Esophagus muscularis mucosa (tissue), 3 donors: ENCODE results near the gene LRRC72.

Experiments
- POLR2A ChIP-seq: fragments of 450-650 bp; IDR thresholded peaks from one replicate; pipeline ENCODE4 v1.6.1; 2017; ENCODE audit warnings: antibody characterized with exemption, moderate library complexity, mild to moderate bottlenecking, low read depth
- POLR2AphosphoS5 ChIP-seq, 2 donors: sonication (generic); formaldehyde crosslinking; IDR thresholded peaks; one replicate each; pipeline ENCODE4 v1.6.1; 2017; ENCODE audit warnings: antibody characterized with exemption in 2 of 2
- TF ChIP-seq, protein P1 (sequence below), 3 experiments: fragments of 200-600 bp in 2 of 3; fragments of 450-650 bp in 1 of 3; sonication (generic) in 2 of 3; IDR thresholded peaks; one replicate each; pipeline ENCODE4 v1.5.1; 2017 to 2019; ENCODE audit warnings: antibody characterized with exemption in 3 of 3, mild to moderate bottlenecking in 2 of 3, moderate library complexity in 1 of 3

DNA sequence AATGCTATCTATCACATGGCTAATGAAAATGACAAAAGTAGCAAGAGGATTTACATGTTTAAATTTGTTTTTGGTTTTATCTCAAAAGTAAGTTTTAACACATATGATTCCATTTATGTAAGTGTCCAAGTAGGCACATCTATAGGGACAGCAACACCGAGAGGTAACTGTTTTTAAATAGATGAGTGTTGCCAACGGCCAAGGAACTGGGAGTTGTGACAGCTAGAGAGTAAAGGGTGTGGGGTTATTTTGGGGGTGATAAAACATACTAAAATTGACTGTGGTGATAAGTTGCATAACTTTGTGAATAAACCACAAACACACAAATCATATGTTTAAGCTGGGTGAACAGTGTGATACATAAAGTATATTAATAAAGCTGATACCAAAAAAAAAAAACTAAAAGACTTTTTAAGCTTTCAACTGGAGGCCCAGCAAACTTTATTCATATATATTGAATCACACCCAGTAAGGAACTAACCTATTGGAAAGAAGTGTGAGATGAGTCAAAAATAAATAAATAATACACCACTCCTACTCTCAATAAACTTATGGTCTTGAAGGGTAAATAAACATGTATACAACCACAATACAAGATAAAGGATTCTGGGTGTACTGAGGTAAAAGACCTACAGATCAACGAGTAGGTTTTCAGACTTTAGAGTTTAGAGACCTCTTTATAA lies 33.0 kb downstream of the LRRC72 start:
- no peak for TF ChIP-seq POLR2AphosphoS5 (IDR thresholded peaks at IDR 0.05)
- TF ChIP-seq POLR2A: no peak
- TF ChIP-seq, protein P1, sequence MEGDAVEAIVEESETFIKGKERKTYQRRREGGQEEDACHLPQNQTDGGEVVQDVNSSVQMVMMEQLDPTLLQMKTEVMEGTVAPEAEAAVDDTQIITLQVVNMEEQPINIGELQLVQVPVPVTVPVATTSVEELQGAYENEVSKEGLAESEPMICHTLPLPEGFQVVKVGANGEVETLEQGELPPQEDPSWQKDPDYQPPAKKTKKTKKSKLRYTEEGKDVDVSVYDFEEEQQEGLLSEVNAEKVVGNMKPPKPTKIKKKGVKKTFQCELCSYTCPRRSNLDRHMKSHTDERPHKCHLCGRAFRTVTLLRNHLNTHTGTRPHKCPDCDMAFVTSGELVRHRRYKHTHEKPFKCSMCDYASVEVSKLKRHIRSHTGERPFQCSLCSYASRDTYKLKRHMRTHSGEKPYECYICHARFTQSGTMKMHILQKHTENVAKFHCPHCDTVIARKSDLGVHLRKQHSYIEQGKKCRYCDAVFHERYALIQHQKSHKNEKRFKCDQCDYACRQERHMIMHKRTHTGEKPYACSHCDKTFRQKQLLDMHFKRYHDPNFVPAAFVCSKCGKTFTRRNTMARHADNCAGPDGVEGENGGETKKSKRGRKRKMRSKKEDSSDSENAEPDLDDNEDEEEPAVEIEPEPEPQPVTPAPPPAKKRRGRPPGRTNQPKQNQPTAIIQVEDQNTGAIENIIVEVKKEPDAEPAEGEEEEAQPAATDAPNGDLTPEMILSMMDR (IDR thresholded peaks at IDR 0.05): no peak
